PC-9 (cell line): Measurements from ENCODE around the gene TBCA. TPM values are rescaled to one million over a fixed set of nuclear protein-coding genes. Genes with fewer than 3 reads are reported as not detected.
A peak's percentile ranks its signal among the peaks of the same experiment; 100 is the strongest.

Experiments
- BruUV-seq: library from RNA; stranded (reverse); fragments of 400-500 nt; replicated peaks from 2 replicates; lab custom pipeline; 2021; lab: Mats Ljungman, UMichigan
- CTCF ChIA-PET: fragments of 300-600 bp; sonication (Branson Sonifier 250); formaldehyde crosslinking; loops from one replicate; lab custom pipeline; 2022; ENCODE audit warnings: antibody characterized with exemption; lab: Charles Lee
- POLR2A ChIA-PET: fragments of 300-600 bp; sonication (Branson Sonifier 250); formaldehyde crosslinking; loops from one replicate; lab custom pipeline; 2022; ENCODE audit warnings: antibody characterized with exemption; ENCODE audit not compliant: unreplicated experiment; lab: Charles Lee
- DNase-seq, 2 experiments: peaks; one replicate each; pipeline versions ENCODE4 v3.0.0 to v3.0.0-alpha.2; 2015 to 2022; ENCODE audit warnings: mixed read lengths in 1 of 2
- H2AFZ ChIP-seq: fragments of 200-600 bp; sonication (generic); 2 replicates; pipeline ENCODE4 v1.8.1; 2017; ENCODE audit warnings: antibody characterized with exemption
- H3F3A ChIP-seq: fragments of 200-600 bp; sonication (generic); 2 replicates; pipeline ENCODE4 v1.8.1; 2017; ENCODE audit warnings: antibody characterized with exemption, mild to moderate bottlenecking, low read depth; ENCODE audit not compliant: insufficient read depth
- H3K27ac ChIP-seq: fragments of 200-600 bp; sonication (generic); 2 replicates; pipeline ENCODE4 v1.6.1; 2016; ENCODE audit warnings: mixed run types
- H3K27me3 ChIP-seq: fragments of 200-600 bp; sonication (generic); 2 replicates; pipeline ENCODE4 v1.6.1; 2016; ENCODE audit warnings: low read depth, mixed run types; ENCODE audit not compliant: insufficient read depth
- H3K36me3 ChIP-seq: fragments of 200-600 bp; sonication (generic); 2 replicates; pipeline ENCODE4 v1.6.1; 2016; ENCODE audit warnings: low read depth, mixed run types
- H3K4me1 ChIP-seq: fragments of 200-600 bp; sonication (generic); replicated peaks from 2 replicates; pipeline ENCODE4 v1.6.1; 2016; ENCODE audit warnings: mixed run types; ENCODE audit not compliant: insufficient read depth
- H3K4me2 ChIP-seq: fragments of 200-600 bp; sonication (generic); 2 replicates; pipeline ENCODE4 v1.6.1; 2017; ENCODE audit warnings: mixed run types
- H3K4me3 ChIP-seq: fragments of 200-600 bp; sonication (generic); 2 replicates; pipeline ENCODE4 v1.6.1; 2016; ENCODE audit warnings: mixed run types
- H3K79me2 ChIP-seq: fragments of 200-600 bp; sonication (generic); 2 replicates; pipeline ENCODE4 v1.6.1; 2017; ENCODE audit warnings: low read depth, mixed run types
- H3K9me2 ChIP-seq: fragments of 200-600 bp; sonication (generic); 2 replicates; pipeline ENCODE4 v1.8.1; 2017; ENCODE audit warnings: mild to moderate bottlenecking; ENCODE audit not compliant: insufficient read depth
- H3K9me3 ChIP-seq: fragments of 200-600 bp; sonication (generic); 2 replicates; pipeline ENCODE4 v1.8.1; 2016; ENCODE audit warnings: low read depth; ENCODE audit not compliant: insufficient read depth
- H4K20me1 ChIP-seq: fragments of 200-600 bp; sonication (generic); 2 replicates; pipeline ENCODE4 v1.8.1; 2017; ENCODE audit not compliant: insufficient read depth
- CTCF ChIP-seq: fragments of 200-600 bp; sonication (generic); conservative IDR thresholded peaks from 2 replicates; pipeline ENCODE4 v1.6.1; 2017; ENCODE audit warnings: mixed run types, antibody characterized with exemption, mild to moderate bottlenecking, moderate library complexity
- EZH2 ChIP-seq: fragments of 200-600 bp; sonication (generic); IDR thresholded peaks from 2 replicates; pipeline ENCODE4 v1.8.0; 2017; ENCODE audit warnings: antibody characterized with exemption, low read depth
- intact Hi-C: fragments of 100-400 bp; cut with micrococcal nuclease; formaldehyde crosslinking; loops from one replicate; pipeline ENCODE4 v1.10.0; 2022; ENCODE audit not compliant: unreplicated experiment
- total RNA-seq: library from RNA; stranded (reverse); gene quantifications from 2 replicates; pipeline ENCODE4 v1.2.3, GENCODE V29; 2021

TBCA gene
- total RNA-seq, 1 experiment from 2014 or later, result 205 TPM

GRCh38 chr5:77777911-77778310 is 1.8 kb upstream of the TBCA start:
- TF ChIP-seq CTCF (no peak), EZH2 (no peak)
- Histone ChIP-seq H3K36me3 (peaks cover 9% of the 10 kb centered on the region; the same call in 1 of the 2 replicates), H3K9me2 (no peaks in the 10 kb centered on the region), H3F3A (peaks cover 8% of the 10 kb centered on the region), H3K9me3 (no peaks in the 10 kb centered on the region), H4K20me1 (peaks cover 26% of the 10 kb centered on the region), H3K4me1 (peaks cover 30% of the 10 kb centered on the region), H3K79me2 (peaks cover 31% of the 10 kb centered on the region), H3K27ac (no peak overlapping the region), H3K4me3 (no peak overlapping the region), H3K4me2 (no peak overlapping the region), H3K27me3 (no peaks in the 10 kb centered on the region), H2AFZ (no peak overlapping the region)
- no peak for DNase-seq
- BruUV-seq, result no TSS peak
- ChIA-PET POLR2A (no interaction called here), CTCF (no interaction called here)
- intact Hi-C loops, result no loop called here

- H3K9me2 ChIP-seq, result no peaks in the 10 kb centered on the region
- 0 out of 2 replicates have a peak overlapping the region, but pooled peaks have one; percentile 96 for H2AFZ ChIP-seq
- peaks cover 14% of the 10 kb centered on the region; the same call in 1 of the 2 replicates for H3K36me3 ChIP-seq
- no peak for DNase-seq
- TF ChIP-seq CTCF (no peak), EZH2 (no peak)
- ChIA-PET POLR2A (no interaction called here), CTCF (interaction anchor here (0.7 kb wide), 1 partner anchor 733 kb away, joined by 9 read pairs; no protein-coding TSS in a partner anchor)
- H3F3A ChIP-seq, result peaks cover 8% of the 10 kb centered on the region
- H3K79me2 ChIP-seq, result peaks cover 36% of the 10 kb centered on the region
- BruUV-seq, result no TSS peak
- intact Hi-C loops, result no loop called here
- H3K9me3 ChIP-seq, result no peaks in the 10 kb centered on the region
- H3K4me2 ChIP-seq, result peak overlapping the region; percentile 99; the same call in 1 of the 2 replicates
- H3K27me3 ChIP-seq, result no peaks in the 10 kb centered on the region
- H3K4me1 ChIP-seq, result peaks cover 32% of the 10 kb centered on the region
- H3K27ac ChIP-seq, result no peak overlapping the region
- peaks cover 28% of the 10 kb centered on the region for H4K20me1 ChIP-seq
- H3K4me3 ChIP-seq, result no peak overlapping the region
Measured at GRCh38 chr5:77777281-77777892, 1.2 kb upstream of the TBCA start.

- H2AFZ ChIP-seq, result peak overlapping the region; percentile 96
- peak overlapping the region; percentile 82 for H3K27ac ChIP-seq
- peak overlapping the region; percentile 99 for H3K4me2 ChIP-seq
- H3K9me2 ChIP-seq, result no peaks in the 10 kb centered on the region
- BruUV-seq, result no TSS peak
- no peaks in the 10 kb centered on the region for H3K27me3 ChIP-seq
- H4K20me1 ChIP-seq, result peaks cover 33% of the 10 kb centered on the region
- ChIA-PET CTCF (interaction anchor here (0.7 kb wide), 1 partner anchor 733 kb away, joined by 9 read pairs; no protein-coding TSS in a partner anchor), POLR2A (no interaction called here)
- peak overlapping the region; percentile 79 for H3K4me3 ChIP-seq
- peaks cover 36% of the 10 kb centered on the region for H3K4me1 ChIP-seq
- DNase-seq, result no peak
- intact Hi-C loops, result no loop called here
- H3K79me2 ChIP-seq, result peaks cover 42% of the 10 kb centered on the region
- peaks cover 8% of the 10 kb centered on the region for H3F3A ChIP-seq
- TF ChIP-seq CTCF, result no peak
- no peak for TF ChIP-seq EZH2
- no peaks in the 10 kb centered on the region for H3K9me3 ChIP-seq
- peaks cover 14% of the 10 kb centered on the region; the same call in 1 of the 2 replicates for H3K36me3 ChIP-seq
Measured at GRCh38 chr5:77776554-77777206, 541 bp upstream of the TBCA start.
